ENCODE measurements around the gene EIF2B4.
"Not testable (repeated sequence)": the region's sequence is repeated elsewhere in the genome, so short reads cannot be mapped to it uniquely, and the experiment has no call there.

EIF2B4 gene

DNA sequence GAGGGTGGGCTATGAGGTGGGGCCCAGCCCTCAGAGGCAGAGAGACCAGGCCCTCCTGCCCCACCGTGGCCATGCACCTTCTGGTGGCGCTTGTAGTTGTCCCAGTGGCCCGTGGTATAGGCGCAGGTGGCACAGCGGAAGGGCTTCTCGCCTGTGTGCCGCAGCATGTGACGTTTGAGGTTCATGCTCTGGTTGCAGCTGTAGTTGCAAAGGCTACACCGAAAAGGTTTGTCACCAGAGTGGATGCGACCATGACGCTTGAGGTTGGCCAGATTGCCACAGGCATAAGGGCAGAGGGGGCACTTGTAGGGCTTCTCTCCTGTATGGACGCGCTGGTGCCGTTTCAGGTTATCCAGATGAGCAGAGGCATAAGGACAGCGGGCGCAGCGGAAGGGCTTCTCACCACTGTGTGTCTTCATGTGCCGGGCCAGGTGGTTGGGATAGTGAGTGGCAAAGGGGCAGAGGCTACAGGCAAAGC is 7.5 kb upstream of the EIF2B4 start:
- ATAC-seq (no peak), DNase-seq (no peak)

DNA sequence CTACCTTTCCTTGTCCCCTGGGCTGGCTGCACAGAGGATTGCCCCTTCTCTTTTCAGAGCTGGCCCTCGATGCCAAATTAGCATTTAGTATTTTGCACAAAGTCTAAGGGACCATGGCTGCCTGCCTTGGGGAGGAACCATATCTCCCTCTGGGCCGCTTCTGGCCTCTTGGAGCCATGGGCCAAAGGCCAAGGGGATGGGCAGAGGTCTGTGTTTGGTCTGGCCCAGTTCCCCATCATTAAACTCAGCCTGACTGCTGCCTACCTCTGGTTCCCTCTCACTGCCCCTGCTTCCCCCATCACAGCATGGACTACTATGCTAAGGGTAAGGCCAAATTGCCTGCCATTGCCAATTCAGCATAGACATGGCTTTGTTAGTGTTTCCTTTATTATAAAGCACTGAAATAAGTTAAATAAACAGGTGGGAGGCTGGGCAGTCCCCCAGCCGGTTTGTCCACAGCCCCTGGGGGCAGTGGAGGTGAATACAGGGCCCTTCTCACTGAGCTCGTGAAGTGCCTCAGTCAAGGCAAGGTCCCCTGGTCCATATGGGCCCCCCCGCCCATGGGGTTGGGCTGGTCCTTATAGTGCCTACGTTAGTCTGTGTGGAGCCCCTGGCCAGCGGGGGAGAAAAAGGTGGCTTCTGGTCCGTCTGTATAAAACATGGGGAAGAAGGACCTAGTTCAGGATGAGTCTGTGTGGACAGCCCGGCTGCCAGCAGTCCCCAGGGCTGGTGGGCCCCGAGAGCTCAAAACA is 6.9 kb upstream of the EIF2B4 start:
- ATAC-seq: no peak
- no peak for DNase-seq

DNA sequence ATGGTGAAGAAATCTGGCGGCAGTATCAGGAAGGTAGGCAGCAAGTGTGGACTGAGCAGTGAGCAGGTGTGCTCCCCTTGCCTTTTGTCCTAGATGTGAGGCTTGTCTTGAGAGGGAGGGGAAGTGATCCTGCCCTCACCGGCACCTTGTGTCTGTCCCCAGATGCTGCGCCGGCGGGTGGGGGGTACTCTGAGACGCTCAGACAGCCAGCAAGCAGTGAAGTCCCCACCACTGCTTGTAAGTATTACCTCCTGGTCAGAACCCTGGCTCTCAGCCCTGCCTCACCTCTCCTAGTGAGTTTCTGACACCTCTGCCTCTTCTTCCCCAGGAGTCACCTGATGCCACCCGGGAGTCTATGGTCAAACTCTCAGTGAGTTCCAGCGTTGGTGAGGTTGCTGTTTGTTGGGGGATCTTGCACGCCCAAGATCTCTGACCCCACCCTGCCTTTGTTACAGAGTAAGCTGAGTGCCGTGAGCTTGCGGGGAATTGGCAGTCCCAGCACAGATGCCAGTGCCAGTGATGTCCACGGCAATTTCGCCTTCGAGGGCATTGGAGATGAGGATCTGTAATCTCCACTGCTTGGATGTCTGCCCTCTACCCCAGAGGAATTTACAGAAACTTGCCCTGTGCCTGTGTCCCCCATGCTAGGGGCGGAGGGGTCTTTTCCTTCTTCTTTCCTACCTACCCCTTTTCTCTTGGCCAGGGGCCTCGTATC is 6.2 kb upstream of the EIF2B4 start:
- DNase-seq (no peak), ATAC-seq (no peak)

DNA sequence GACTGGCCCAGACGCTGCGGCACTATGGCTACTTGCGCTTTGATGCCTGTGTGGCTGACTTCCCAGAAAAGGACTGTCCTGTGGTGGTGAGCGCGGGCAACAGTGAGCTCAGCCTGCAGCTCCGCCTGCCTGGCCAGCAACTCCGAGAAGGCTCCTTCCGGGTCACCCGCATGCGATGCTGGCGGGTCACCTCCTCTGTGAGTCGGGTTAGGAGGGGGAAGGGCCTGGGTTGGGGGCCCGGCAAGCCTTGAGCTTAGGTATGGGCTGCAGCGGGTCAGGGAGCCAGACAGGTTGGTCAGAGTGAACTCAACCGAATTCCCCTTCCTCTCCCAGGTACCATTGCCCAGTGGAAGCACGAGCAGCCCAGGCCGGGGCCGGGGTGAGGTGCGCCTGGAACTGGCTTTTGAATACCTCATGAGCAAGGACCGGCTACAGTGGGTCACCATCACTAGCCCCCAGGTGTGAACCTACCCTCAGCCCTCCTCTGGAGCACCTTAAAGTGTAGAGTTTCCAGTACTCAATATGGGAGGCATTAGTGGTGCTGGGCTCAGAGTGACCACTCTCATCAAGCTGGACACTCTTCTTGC is 5.5 kb upstream of the EIF2B4 start:
- ATAC-seq (no peak), DNase-seq (no peak)

DNA sequence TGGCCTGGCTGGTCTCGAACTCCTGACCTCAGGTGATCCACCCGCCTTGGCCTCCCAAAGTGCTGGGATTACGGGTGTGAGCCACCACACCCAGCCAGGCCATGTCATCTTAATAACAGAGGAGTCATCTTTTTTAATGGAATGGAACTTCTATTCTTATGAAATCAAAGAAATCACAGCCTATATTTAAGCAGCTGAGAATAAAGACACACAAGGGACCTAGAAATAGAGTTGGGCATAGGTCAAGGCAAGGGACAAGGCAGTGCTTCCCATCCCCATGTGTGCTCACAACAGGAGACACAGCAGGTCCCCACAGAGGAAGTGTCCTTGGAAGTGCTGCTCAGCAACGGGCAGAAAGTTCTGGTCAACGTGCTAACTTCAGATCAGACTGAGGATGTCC is 3.4 kb upstream of the EIF2B4 start:
- no peak for ATAC-seq
- no peak for DNase-seq

DNA sequence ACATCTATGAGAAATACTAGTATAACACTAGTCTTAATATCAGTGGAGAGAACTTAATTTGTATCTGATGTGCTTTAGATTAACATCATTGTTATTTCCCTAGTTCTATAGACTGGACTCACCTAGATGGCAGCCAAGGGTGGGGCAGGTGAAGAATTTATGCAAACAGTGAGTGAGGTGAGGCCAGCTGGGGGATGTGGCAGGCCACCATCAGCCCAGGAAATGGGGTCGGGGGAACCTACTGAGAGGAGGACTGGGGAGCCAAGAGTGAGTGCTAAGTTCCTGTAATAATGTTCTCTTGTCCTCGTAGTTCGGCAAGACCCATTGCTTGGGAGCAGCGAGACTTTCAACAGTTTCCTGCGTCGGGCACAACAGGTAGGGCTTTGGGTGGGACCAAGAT is 2.8 kb upstream of the EIF2B4 start:
- DNase-seq: no peak
- ATAC-seq: no peak

DNA sequence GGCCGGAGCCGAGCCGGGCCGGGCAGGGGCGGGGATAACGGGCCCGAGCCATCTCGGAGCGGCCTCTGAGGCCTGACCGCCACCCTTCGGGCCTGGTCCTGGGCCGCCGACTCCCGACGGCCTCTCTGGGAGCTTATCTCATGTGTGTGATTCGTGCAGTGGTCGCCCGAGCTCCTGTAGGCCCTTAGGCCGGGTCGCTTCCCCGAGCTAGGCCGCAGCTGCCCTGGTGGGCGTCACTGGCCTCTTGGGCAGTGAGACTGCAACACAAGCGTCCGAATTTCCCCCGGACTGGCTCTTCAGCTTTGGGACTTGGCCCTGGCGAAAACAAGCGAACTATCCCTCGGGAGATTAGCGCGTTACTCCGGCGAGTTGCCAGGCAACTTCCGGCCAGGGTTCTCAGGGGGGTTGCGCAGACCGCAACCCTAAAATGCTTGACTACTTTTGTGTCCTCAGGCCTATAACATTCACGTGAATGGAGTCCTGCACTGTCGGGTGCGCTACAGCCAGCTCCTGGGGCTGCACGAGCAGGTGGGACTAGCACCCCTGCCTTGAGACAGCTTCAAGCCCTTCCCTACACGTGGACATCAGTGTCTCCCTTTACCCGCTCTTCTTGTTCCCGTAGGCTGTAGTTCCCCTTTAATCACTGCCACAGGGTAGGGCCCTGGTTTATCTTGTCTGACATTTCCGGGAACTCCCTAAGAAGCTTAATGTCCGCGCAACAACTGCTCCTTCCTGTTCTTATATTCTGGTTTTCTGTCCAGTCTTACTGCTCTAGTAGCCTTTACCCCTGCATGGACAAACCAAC is 880 bp upstream of the EIF2B4 start:
- ATAC-seq (peak; percentile 5), DNase-seq (peak; percentile 50)

DNA sequence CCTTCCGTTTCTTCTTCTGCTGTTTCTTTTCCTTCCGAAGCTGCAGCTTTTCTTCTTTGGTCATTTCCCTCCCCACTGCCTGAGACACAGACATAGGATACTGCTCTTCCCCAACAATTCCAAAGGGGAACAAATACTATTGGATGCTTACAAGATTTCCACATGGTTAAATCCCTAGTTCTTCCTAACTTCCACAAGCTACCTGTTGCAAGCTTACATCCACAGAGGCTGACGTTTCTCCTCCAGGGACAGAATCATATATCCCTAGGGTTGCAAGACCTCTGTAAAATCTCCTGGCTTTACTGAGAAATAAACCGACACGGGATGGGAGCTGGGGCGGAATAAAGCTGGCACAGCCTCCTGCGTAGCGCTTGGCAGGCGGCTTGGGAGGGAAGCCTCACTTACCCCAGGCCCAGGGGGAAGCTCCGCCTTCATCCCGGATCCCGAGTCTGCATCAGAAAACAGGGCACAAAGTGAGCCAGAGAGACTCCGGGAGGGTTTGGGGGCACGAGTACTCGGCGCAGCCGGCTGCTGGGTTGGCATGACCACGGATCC is 590 bp downstream of the EIF2B4 start:
- DNase-seq: no peak
- peak; percentile 4 for ATAC-seq

DNA sequence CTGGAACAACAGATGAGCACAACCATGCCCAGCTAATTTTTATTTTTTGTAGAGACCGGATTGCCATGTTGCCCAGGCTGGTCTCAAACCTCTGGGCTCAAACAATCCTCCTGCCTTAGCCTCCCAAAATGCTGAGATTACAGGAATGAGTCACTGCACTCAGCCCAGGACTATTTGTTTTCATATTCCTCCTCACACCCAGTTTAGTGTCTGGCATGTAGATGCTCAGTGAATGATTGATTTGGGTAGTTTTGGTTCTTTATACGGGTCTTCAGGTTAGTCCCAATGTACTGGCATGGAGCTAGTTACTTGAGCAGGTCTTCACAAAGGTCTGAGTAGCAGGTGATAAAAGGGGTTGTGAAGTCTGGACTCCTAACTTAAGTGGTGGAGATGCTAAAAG is 6.2 kb downstream of the EIF2B4 start:
- DNase-seq (no peak), ATAC-seq (no peak)

DNA sequence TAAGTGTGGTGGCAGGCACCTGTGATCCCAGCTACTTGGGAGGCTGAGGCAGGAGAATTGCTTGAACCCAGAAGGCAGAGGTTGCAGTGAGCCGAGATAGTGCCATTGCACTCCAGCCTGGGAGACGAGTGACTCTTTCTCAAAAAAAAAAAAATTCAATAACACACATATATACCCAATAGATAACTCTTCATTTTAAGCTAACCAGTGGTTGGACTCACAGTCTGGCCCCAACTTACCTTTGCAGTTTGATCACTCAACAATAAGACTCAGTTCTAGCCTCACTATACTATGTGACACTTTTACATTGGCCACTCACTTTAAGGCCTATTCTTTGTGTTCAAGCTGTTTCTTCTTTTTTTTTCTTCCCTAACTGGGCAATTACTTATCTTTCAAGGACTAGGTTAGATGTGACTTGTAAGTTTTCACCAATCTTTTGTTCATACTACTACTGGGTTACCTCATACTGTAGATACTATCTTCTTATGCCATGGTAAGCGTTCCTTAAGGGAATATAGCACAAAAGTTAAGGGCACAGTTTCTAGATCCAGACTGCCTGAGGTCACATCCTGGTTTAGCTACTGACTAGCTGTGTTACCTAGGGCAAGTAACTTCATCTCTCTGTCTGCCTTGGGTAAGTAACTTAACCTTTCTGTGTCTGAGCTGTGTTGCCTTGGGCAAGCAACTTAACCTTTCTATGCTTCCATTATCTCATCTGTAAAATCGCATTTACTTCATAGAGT is 7.3 kb downstream of the EIF2B4 start:
- ATAC-seq (no peak), DNase-seq (no peak)

DNA sequence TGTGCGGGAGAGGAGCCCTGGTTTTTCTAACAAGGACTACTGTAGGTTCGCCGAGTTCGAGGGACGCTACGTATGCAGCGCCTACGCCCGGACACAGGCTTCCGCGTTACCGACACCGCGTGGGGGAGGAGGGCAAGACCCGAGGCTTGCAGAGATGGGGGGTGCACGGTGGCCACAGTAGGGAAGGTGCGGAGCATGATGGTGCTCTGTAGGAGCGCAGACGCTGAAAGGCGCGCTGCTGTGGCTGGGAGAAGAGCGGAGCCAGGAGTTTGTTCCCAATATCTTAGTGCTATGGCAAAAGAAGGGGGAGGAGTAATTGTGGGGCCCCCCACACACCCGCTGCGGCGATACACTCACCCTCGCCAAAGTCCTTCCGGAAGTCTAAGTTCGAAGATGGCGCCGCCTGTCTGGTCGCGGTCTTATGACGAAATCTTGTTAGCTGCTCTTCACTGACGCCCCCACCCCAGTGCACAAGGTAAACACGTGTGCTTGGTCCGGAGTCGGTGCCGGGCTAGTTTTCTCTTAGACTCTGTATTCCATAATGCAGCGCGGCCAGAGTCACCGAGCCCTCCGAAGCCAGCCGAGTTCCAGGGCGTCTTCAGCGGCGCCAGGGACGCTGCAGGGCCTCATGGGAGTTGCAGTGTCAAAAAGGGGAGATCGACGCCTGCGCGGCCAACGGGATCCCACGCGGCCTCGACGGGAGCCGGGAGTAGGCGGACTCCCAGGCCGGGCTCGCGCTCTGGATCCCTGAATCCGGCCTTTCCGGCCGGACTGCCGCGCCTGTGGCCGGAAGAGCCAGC is 13.6 kb downstream of the EIF2B4 start, which contains the start of gene GTF3C2:
GTF3C2 (minus strand) TSS at position 383 of the 800 bp plus-strand sequence. CDS start 13,210 bp downstream, outside the sequence.
- ATAC-seq: peak; percentile 80
- peak; percentile 90 for DNase-seq

DNA sequence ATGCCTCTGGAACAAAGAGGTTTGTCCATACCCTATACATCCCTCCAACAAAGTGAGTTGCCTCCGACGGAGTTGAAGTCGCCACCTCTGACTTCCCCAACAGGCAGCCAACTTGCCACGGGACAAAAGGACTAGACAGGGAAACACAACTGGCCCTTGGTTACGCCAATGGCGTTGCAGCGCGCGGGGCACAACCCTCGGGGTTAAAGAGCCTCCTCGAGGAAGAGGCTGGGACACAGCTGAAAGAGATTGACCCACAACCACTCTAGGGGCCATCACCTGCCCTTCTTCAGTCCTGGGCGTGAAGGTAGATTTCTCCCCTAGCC is 14.1 kb downstream of the EIF2B4 start:
- ATAC-seq: peak; percentile 41
- peak; percentile 67 for DNase-seq

DNA sequence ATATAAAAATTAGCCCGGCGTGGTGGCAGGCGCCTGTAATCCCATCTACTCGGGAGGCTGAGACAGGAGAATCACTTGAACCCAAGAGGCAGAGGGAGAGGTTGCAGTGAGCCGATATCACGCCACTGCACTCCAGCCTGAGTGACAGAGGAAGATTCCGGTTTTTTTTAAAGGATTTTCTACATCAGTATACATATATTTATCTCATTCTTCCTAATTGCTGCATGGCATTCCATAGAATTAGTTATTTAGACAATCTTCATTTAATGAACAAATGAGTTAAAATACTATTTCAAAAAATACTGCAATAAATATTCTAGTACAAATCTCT is 15.6 kb downstream of the EIF2B4 start:
- ATAC-seq: no peak
- no peak for DNase-seq

DNA sequence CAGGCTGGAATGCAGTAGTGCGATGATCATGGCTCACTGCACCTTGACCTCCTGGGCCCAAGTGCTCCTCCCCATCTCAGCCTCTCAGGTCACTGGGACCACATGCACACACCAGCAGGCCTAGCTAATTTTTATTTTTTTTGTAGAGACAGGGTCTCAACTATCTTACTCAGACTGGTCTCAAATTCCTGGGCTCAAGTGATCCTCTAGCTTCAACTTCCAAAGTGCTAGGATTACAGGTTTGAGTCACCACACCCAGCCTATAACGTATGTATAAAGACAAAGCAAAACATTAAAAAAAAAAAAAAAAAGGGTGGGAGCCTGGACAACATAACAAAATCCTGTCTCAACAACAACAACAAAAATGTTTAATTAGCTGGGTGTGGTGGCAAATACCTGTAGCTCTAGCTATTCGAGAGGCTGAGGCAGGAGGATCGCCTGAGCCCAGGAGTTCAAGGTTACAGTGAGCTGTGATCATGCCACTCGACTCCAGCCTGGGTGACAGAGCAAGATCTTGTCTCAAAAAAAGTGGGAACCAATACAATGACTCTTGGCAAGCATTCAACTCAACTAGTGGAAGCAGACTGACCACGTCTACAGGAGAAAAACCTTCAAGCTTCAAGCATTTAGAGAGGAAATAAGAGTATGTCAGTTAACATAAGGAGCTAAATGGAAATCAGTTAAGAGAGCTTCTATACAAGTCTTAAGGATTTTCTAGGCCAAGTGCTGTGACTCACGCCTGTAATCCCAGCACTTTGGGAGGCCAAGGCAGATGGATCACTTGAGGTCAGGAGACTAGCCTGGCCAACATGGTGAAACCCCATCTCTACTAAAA is 16.2 kb downstream of the EIF2B4 start:
- no peak for DNase-seq

DNA sequence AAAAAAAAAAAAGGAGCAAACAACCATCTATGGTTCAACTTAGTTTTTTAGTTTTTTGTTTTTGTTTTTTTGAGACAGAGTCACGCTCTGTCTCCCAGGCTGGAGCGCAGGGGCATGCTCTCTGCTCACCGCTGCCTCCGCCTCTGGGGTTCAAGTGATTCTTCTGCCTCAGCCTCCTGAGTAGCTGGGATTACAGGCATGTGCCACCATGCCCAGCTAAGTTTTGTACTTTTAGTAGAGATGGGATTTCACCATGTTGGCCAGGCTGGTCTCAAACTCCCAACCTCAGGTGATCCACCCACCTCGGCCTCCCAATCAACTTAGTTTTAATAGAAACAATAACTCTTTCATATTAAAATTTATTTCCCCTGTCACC is 16.8 kb downstream of the EIF2B4 start:
- not testable (repeated sequence) for DNase-seq, ATAC-seq

More for the DNA sequence above, 16.2 kb downstream of the EIF2B4 start:
- ATAC-seq: no peak

DNA sequence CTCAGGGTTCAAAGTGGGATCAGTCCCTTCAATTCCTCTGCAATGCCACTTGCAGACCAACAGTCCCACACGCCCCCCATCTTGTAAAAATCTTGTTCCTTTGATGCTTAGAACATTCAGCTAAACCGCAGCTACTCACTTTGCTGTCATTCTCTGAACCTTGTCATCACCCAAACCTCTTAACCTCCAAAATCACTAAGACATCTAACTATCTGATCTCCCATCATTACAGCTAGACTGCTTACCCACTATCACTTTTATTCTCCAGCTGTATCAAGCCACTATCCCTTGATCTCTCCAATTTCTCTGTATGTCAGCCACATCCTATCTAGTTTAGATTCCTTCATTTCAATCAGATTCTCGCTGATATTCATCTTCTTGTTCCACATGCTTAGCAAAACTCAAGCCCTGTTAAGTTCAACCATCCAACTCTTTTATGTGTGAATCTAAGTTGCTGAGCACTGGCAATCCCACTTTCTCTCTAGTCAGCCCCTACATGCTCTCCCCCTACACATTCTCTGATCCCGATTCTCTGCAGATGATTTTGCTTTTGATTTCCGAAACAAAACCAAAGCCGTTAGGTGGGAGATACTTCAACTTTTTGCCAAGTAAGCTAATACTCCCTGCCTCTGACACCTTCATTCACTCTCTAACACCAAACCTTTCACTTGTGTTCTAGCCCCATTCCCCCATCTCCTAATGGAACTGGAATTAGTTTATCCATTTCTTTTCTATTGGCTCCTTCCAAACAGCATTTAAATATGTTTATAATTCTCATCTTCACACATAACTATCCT is 18.1 kb downstream of the EIF2B4 start:
- ATAC-seq: peak; percentile 37
- DNase-seq: no peak

DNA sequence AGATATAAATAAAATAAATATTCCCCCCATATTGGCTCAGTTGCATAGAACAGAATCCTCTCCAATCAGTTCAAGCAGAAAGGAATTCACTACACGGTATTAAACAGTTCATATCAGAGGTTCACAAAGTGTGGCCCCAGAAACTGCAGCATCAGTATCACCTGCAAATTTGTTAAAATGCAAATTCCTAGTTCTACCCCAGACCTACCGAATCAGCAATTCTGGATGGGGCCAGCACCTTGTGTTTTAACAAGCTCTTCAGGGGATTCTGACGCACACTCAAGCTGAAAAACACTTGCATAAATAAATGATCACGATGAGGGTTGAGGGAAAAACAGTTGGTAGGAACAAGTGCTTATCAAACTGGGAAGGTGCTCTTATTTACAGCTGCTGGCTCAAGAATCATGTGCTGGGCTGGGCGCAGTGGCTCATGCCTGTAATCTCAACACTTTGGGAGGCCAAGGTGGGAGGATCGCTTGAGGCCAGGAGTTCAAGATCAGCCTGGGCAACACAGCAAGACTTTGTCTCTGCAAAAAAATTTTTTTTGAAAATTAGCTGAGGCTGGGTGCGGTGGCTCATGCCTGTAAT is 19.9 kb downstream of the EIF2B4 start:
- DNase-seq (no peak), ATAC-seq (no peak)

DNA sequence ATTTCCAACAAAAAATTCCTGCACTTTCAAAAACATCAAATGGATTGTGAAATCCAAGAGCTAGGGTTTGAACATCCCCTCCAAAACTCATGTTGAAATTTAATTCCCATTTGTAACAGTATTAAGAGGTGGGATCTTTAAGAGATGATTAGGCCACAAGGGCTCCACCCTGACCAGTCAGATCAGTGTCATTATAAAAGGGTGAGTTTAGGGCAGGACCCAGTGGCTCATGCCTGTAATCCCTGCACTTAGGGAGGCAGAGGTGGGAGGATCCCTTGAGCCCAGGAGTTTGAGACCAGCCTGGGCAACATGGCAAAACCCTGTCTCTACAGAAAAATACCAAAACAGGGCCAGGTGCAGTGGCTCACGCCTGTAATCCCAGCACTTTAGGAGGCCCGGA is 22.5 kb downstream of the EIF2B4 start:
- DNase-seq (no peak), ATAC-seq (no peak)

DNA sequence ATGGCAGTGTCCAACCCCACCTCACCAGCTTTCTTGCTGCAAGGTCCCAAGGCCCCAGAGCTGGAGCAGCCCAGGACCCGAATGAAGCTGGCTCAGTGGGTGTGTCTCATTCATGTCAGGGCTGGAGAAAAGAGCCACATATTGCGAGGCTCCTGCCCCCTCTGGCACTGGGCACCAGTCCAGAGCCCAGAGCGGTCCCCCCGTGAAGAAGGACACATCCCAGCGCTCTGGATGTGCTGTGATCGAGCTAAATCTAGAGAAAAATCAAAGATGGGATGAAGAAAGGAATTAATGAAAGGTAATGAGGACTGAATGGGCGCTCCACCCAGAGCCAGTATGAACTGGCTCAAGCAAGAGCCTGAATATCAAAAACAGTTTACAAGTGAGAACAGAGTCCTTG is 34.0 kb downstream of the EIF2B4 start:
- ATAC-seq (no peak), DNase-seq (no peak)
